Ecto neural progenitor cell (in vitro differentiated cells): ENCODE measurements around the gene DNAJC1.

ENCODE experiments used
- DNase-seq: peaks from one replicate; pipeline ENCODE4 v3.0.0-alpha.2; 2018; ENCODE audit warnings: low spot score

DNAJC1 gene

DNA sequence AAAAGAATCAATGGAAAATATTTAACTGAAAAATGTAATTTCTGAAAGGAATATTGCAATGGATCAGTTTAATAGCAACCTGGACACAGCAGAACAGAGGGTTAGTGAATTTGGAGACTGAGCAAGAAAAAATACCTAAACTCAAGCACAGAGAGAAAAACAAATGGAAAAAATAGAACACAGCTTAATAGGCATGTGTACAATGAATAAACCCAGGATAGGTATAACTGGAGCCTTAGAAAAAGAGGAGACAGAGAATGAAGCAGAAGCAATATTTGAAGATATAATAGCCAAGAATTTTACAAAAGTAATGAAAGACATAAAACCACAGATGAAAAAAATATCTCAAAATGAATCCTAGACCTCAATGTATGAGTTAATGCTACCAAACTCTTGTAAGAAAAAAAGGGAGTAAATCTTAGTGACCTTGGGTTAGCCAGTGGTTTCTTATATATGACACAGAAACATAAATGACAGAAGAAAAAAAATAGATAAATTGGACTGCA, 2.9 kb upstream of the DNAJC1 start:
- no peak for DNase-seq

- DNase-seq: no peak
Observed at GRCh38 chr10:22005763-22006162, 2.2 kb upstream of the DNAJC1 start.

- DNase-seq: no peak
Observed at GRCh38 chr10:22003964-22004281, 393 bp upstream of the DNAJC1 start.

- no peak for DNase-seq
Observed at GRCh38 chr10:22002591-22003176, 846 bp downstream of the DNAJC1 start.

DNA sequence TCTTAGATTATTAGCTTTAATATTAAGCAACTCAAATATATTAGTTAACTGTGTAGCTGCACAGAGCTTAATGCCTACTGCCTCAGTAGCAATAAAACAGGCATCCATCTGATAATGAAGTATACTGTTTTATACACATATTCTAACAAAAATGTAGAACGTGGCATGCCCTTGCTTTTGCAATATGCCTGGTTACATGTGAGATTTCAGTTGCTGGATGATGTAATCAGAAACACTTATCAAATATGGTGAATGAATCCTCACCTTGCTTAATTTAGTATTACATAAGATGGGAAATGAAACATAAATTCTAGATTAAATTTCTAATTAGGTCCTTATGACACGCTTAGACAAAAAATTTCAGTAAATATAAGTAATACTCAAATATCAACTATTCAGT, 8.0 kb downstream of the DNAJC1 start:
- no peak for DNase-seq

DNA sequence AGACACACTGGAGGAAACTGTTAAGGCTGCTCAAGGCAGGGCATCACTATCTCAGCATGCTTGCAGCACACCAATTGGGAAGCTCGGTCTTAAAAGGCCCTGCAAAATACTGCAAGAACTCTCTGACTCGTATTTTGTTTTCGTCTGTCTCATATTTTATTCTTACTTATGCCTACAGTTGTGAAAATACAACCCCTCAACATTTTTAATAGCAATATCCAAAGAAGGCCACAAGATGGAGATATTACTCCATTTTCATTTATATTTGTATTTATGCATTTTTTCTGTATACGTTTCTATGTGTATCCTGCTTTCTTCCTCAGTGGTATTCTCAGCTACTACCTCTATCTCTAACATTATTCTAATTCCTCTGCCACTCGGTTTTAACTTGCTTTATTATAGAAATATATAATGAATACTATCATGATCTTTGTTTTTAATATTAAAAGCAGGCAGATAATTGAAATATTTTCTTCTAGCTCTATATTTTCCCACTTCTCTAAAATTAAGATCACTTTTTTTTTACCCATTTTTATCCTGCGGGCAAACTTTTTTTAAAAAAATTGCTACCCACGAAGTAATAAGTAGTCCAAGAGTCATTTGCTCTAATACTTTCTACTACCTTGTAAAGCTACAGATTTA, 10.0 kb downstream of the DNAJC1 start:
- no peak for DNase-seq

GRCh38 chr10:21991785-21992184, 11.7 kb downstream of the DNAJC1 start:
- no peak for DNase-seq

DNA sequence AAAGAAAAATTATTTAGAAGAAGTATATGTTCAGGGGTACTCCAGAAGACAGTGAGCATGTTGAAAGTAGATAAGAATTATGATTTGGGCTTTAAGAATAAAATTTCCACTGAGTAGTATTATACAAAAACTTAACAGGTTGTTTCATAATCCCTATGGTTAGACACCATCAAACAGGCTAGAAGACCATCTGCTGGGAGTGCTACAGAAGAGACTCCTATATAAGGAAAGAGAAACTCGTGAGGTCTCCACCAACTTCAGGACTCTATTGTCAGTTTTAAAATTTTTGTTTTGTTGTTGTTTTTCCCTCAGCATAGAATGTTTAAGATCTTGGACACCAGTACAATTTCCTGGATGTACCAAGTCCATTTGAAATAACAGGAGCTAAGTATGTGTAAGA, 13.1 kb downstream of the DNAJC1 start:
- no peak for DNase-seq

DNA sequence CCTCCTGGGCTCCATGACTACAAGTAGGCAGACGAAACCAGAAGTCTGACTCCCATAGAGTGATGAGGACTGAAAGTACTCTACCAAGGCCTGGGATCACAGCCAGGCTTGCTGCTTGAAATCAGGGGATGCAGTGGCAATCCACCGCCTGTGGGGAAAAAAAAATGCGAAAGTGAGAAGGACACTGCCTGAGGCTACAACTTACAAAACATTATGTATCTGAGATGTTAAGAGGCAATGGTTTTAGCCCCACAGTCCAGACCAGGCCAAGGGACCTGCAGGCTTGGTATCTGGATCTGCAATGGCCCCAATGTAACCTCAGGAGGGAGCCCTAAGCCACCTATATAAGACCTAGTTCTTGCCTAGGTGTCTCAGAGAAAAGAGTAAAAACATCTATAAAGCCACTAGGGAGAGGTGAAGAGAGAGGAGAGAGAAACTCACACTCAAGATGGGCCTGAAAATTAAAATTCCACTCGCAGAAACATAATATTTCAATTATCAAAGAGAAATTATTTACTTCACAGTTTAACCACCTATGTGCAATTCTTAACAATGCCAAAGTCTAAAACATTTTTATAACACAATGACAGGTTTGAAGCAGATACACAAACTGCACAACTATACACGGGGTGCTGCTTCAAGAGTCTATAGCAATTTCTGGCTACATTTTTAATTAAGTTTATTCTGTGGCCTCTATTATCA, 13.9 kb downstream of the DNAJC1 start:
- peak; percentile 55 for DNase-seq

- no peak for DNase-seq
Observed at GRCh38 chr10:21985541-21985940, 18.0 kb downstream of the DNAJC1 start.

GRCh38 chr10:21981118-21981517, 22.4 kb downstream of the DNAJC1 start:
- DNase-seq: no peak

- no peak for DNase-seq
Observed at GRCh38 chr10:21980691-21981090, 22.8 kb downstream of the DNAJC1 start.

GRCh38 chr10:21978191-21978862, 25.2 kb downstream of the DNAJC1 start:
- no peak for DNase-seq

- DNase-seq: peak; percentile 54
Observed at GRCh38 chr10:21976739-21977138, 26.8 kb downstream of the DNAJC1 start.

- DNase-seq: no peak
Observed at GRCh38 chr10:21976280-21976679, 27.2 kb downstream of the DNAJC1 start.

DNA sequence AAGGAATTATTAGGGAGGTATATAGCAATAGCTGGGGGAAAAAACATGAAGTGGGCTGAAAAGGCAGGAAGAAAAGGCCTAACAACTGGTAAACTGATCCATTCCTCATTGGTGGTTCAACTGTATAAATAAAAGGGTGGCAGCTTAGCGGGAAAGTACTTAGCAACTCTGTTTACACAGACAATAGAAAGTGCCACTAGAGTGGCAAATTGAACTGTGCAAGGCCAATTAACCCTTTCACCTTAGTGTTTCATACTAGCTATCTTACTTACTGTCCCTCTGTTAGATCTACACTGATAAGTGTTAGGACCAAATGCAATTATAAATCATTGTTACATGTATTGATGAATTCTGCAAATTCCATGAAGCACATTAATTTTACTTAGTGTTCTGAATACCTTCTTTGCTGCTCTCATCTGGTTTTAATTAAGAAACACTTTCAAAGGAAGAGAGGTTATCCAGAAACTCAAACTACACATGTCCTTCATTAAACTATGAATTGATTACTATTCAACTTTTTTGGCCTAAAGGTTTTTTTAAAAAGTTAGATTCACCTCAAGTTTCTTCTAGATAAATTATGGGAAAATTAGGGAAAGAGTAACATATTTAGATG, 28.0 kb downstream of the DNAJC1 start:
- DNase-seq: no peak

GRCh38 chr10:21972584-21972983, 30.9 kb downstream of the DNAJC1 start:
- DNase-seq: no peak

GRCh38 chr10:21969326-21970287, 33.9 kb downstream of the DNAJC1 start:
- no peak for DNase-seq

DNA sequence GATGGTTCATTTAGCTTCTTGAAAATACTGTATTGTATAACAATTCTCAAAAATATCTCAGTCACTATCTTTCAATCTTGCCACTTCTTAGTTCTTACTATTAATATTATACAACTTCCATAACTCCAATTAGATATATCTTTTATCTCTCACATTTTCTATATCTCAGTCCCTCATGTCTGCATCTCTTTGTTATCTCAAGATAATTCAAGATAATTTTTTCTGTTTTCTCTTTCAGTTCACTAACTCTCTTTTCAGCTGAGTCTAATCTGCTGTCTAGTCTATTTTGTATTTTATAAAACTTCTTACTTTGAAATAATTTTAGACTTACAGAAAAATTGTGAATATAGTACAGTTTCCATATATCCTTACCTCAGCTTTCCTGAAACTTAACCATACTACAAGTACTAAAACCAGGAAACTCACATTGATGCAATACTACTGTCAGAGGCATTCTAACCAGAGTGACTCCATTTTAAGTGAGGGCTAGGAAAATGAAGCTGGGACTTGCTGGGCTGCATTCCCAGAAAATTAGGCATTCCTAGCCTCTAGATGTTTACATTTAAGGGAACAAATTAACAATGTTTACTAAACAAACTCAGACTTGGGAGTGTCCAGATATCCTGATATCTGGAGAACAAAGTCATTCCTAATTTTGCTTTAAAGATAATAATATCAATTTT, 38.4 kb downstream of the DNAJC1 start:
- DNase-seq: no peak

DNA sequence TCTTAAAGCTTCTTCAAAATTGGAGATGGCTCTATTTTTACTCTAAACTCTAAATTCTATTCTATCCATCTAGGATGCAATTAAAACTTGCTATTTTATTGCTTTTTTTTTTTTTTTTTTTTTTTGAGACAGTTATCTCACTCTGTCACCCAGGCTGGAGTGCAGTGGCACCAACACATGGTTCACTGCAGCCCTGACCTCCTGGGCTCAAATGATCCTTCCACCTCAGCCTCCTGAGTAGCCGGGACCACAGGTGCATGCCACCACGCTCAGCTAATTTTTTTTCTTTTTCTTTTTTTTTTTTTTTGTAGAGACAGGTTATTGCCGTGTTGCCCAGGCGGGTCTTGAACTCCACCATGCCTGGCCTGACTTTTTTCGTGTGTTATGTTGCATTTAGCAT, 41.2 kb downstream of the DNAJC1 start:
- DNase-seq: no peak

GRCh38 chr10:21961847-21962246, 41.7 kb downstream of the DNAJC1 start:
- no peak for DNase-seq
